Endodermal cell (in vitro differentiated cells): ENCODE data around the gene CD84. TPM values are rescaled to one million over a fixed set of nuclear protein-coding genes. Genes with fewer than 3 reads are reported as not detected.

ENCODE experiments used
- DNase-seq: peaks from one replicate; pipeline ENCODE4 v3.0.0-alpha.2; 2017
- H3K27ac ChIP-seq: 2 replicates; pipeline ENCODE4 v1.5.1; 2013; ENCODE audit warnings: mild to moderate bottlenecking, low read depth, low read length, moderate library complexity
- H3K27me3 ChIP-seq: 2 replicates; pipeline ENCODE4 v1.6.1; 2013; ENCODE audit warnings: mild to moderate bottlenecking, low read length, moderate library complexity; ENCODE audit not compliant: insufficient read depth, control insufficient read depth, poor library complexity, severe bottlenecking
- H3K36me3 ChIP-seq: 2 replicates; pipeline ENCODE4 v1.7.0; 2013; ENCODE audit warnings: mild to moderate bottlenecking, low read length, moderate library complexity; ENCODE audit not compliant: control insufficient read depth, insufficient read depth
- H3K4me1 ChIP-seq: one replicate; pipeline ENCODE4 v1.7.0; 2013; ENCODE audit warnings: low read length; ENCODE audit not compliant: control insufficient read depth, insufficient read depth
- H3K4me3 ChIP-seq: 2 replicates; pipeline ENCODE4 v1.5.1; 2013; ENCODE audit warnings: mild to moderate bottlenecking, low read length, moderate library complexity
- H3K9ac ChIP-seq: 2 replicates; pipeline ENCODE4 v1.6.1; 2013; ENCODE audit warnings: mild to moderate bottlenecking, low read length, moderate library complexity; ENCODE audit not compliant: poor library complexity, severe bottlenecking; ENCODE audit errors: extremely low read depth
- H3K9me3 ChIP-seq: 2 replicates; pipeline ENCODE4 v1.6.1; 2013; ENCODE audit warnings: mild to moderate bottlenecking, low read length, moderate library complexity; ENCODE audit not compliant: control insufficient read depth
- H3K27ac Mint-ChIP-seq: 2 replicates; pipeline ENCODE4 v1.8.0; 2020; ENCODE audit warnings: mixed read lengths
- H3K27me3 Mint-ChIP-seq: 2 replicates; pipeline ENCODE4 v1.8.0; 2021; ENCODE audit warnings: mild to moderate bottlenecking, mixed read lengths; ENCODE audit not compliant: insufficient read depth
- H3K36me3 Mint-ChIP-seq: 2 replicates; pipeline ENCODE4 v1.8.0; 2020; ENCODE audit warnings: low read depth, mixed read lengths
- H3K4me1 Mint-ChIP-seq: 2 replicates; pipeline ENCODE4 v1.8.0; 2020; ENCODE audit warnings: mixed read lengths
- H3K4me3 Mint-ChIP-seq: 2 replicates; pipeline ENCODE4 v1.8.0; 2020; ENCODE audit warnings: mild to moderate bottlenecking, moderate library complexity, mixed read lengths
- H3K9me3 Mint-ChIP-seq: 2 replicates; pipeline ENCODE4 v1.8.0; 2020; ENCODE audit warnings: mild to moderate bottlenecking, mixed read lengths
- CTCF ChIP-seq: fragments of 200-600 bp; sonication (generic); conservative IDR thresholded peaks from 2 replicates; pipeline ENCODE4 v1.5.0; 2021; ENCODE audit warnings: antibody characterized with exemption, mild to moderate bottlenecking
- WGBS, 2 experiments: methylation state at CpG; one replicate each; pipeline versions ENCODE4 v1.1.5 to v1.1.7; 2013; ENCODE audit warnings: missing lambda C conversion rate in 2 of 2, mixed read lengths in 1 of 2; ENCODE audit not compliant: insufficient coverage in 1 of 2, insufficient read length in 1 of 2; 5-methylcytosine and 5-hydroxymethylcytosine counted together
- total RNA-seq, 2 donors: library from RNA; stranded (reverse); fragmentation: NEBNext Ultra II Directional in 1 of 2; extraction: Animal tissue kit (Norgen Biotek cat#: 25700) in 1 of 2; gene quantifications; 2 replicates in 1 of 2; 3 replicates in 1 of 2; pipeline ENCODE4 v1.2.1, GENCODE V29; 2021

Gene CD84
- total RNA-seq, 2 donors from 2014 or later: not detected

DNA sequence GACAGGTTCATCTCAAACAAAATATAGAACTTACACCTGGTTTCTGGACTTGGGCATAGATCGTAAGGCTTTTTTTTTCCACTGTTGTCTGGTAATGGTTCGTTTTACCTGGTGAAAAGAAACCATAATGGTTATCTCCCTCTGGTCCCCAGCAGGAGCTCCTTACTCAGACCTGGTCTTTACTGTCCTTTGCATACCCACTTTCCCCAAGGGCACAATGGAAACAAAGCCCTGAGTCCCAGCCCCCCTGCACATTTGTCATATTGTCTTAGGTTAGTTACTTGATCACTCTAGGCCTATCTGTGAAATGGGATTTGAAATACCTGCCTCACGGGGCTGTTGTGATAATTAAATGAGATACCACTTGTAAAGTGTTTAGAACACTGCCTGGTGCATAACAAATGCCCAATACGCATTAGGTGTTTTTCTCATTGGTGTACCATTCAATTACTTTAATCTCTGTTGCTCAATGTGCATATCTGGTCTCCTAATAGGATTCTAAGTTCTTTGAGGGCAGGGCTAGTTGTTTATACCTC, 40.5 kb upstream of the CD84 start:
- Mint-ChIP-seq H3K27me3 (no peaks in the 10 kb centered on the region), H3K27ac (no peak overlapping the region), H3K36me3 (peaks cover 4% of the 10 kb centered on the region), H3K4me3 (no peak overlapping the region), H3K4me1 (no peaks in the 10 kb centered on the region), H3K9me3 (peaks cover 9% of the 10 kb centered on the region)
- Histone ChIP-seq H3K4me1 (peaks cover 2% of the 10 kb centered on the region), H3K27me3 (no peaks in the 10 kb centered on the region), H3K9ac (no peak overlapping the region), H3K4me3 (no peak overlapping the region), H3K9me3 (peaks cover 23% of the 10 kb centered on the region), H3K27ac (no peak overlapping the region), H3K36me3 (no peaks in the 10 kb centered on the region)
- no peak for DNase-seq
- 81 to 82% methylated on average over 3 to 4 of the region's 4 CpGs for WGBS, 2 experiments
- TF ChIP-seq CTCF: no peak

- H3K36me3 ChIP-seq: no peaks in the 10 kb centered on the region
- no peaks in the 10 kb centered on the region for H3K4me1 Mint-ChIP-seq
- peaks cover 2% of the 10 kb centered on the region for H3K4me1 ChIP-seq
- no peak overlapping the region for H3K4me3 ChIP-seq
- H3K27ac Mint-ChIP-seq: no peak overlapping the region
- no peak overlapping the region for H3K9ac ChIP-seq
- H3K9me3 Mint-ChIP-seq: peaks cover 9% of the 10 kb centered on the region
- H3K4me3 Mint-ChIP-seq: no peak overlapping the region
- 93 to 96% methylated on average over 3 of the region's 3 CpGs for WGBS, 2 experiments
- no peaks in the 10 kb centered on the region for H3K27me3 Mint-ChIP-seq
- TF ChIP-seq CTCF: peak; percentile 73
- peaks cover 23% of the 10 kb centered on the region for H3K9me3 ChIP-seq
- H3K36me3 Mint-ChIP-seq: peaks cover 4% of the 10 kb centered on the region
- no peak overlapping the region for H3K27ac ChIP-seq
- no peaks in the 10 kb centered on the region for H3K27me3 ChIP-seq
- DNase-seq: no peak
Observed at GRCh38 chr1:160618763-160619274, 39.5 kb upstream of the CD84 start.

DNA sequence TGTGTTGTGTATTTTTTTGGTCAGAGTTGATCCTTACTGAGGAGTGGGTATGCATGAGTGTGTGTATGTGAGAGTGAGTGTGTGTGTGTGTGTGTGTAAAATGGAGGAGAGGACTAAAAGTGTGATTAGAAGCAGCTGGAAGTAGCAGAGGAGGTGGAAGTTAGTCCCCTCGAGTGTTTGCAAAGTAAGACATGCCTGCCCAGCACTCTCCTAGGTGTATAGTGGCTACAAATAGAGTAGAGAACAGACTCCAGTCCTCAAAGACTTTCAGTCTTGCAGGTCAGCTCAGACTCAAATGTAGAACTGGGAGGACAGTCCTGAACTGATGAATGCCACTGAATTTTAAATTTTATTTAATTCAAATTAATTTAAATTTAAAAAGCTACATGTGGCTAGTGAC, 39.0 kb upstream of the CD84 start:
- Histone ChIP-seq H3K4me1 (no peaks in the 10 kb centered on the region), H3K36me3 (no peaks in the 10 kb centered on the region), H3K27ac (no peak overlapping the region), H3K9ac (no peak overlapping the region), H3K4me3 (no peak overlapping the region), H3K9me3 (peaks cover 23% of the 10 kb centered on the region), H3K27me3 (no peaks in the 10 kb centered on the region)
- peaks cover 4% of the 10 kb centered on the region for H3K36me3 Mint-ChIP-seq
- no peaks in the 10 kb centered on the region for H3K27me3 Mint-ChIP-seq
- H3K9me3 Mint-ChIP-seq: peaks cover 9% of the 10 kb centered on the region
- no peak overlapping the region for H3K27ac Mint-ChIP-seq
- WGBS, 2 experiments: 79 to 89% methylated on average over 1 of the region's 1 CpG
- no peak for TF ChIP-seq CTCF
- no peaks in the 10 kb centered on the region for H3K4me1 Mint-ChIP-seq
- no peak overlapping the region for H3K4me3 Mint-ChIP-seq
- no peak for DNase-seq
